ENCODE data around the gene ERC1. TPM values are rescaled to one million over a fixed set of nuclear protein-coding genes. Genes with fewer than 3 reads are reported as not detected.

The ERC1 gene
- polyA plus RNA-seq, 1 donor from 2014 or later, result 7.1 TPM

DNA sequence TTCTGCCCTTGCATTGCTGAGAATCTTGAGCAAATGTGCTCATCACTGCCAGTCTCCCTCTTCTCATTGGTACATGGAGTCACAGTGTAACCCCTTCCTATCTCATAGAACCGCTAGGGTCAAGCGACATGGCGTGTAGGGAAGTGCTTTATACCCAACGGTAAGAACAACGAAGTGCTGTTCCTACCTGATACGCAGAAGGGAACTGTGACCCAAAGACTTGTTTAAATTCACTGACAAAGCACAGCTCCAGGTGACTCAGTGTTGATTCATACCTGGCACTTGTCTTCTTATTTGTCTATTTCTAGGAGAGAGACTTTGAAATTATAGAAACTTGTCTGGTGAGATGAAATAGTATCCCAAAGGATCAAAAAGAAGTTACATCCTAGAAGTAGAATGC is 549.7 kb downstream of the ERC1 start:
- no peaks in the 10 kb centered on the region for H3K9me3 ChIP-seq (ENCODE audit: low read length)
- H3K27me3 ChIP-seq (ENCODE audit: insufficient read depth, low read depth, low read length), result no peaks in the 10 kb centered on the region
- H3K4me3 ChIP-seq (ENCODE audit: low read length), result no peak overlapping the region
- no peaks in the 10 kb centered on the region for H4K20me1 ChIP-seq (ENCODE audit: insufficient read depth)
- H3K36me3 ChIP-seq (ENCODE audit: insufficient read depth, low read length), result no peaks in the 10 kb centered on the region
- H3K79me2 ChIP-seq (replicated peaks; ENCODE audit: insufficient read depth, low read length), result peaks cover 97% of the 10 kb centered on the region
- no peak overlapping the region for H3K27ac ChIP-seq (ENCODE audit: low read length)
- H3K9ac ChIP-seq (ENCODE audit: low read length), result no peak overlapping the region
- no peak for TF ChIP-seq EZH2 (IDR thresholded peaks at IDR 0.05; ENCODE audit: borderline replicate concordance, insufficient read depth, low read length, poor library complexity, severe bottlenecking)
- TF ChIP-seq TAF1 (IDR thresholded peaks at IDR 0.05; ENCODE audit: low read depth), result no peak
- TF ChIP-seq SMC3 (conservative IDR thresholded peaks at IDR 0.05; ENCODE audit: poor library complexity), result no peak
- no peak for TF ChIP-seq MXI1 (conservative IDR thresholded peaks at IDR 0.05; ENCODE audit: poor library complexity, severe bottlenecking)
- no peak for TF ChIP-seq POLR2AphosphoS5 (IDR thresholded peaks at IDR 0.05)
- TF ChIP-seq, protein P1, sequence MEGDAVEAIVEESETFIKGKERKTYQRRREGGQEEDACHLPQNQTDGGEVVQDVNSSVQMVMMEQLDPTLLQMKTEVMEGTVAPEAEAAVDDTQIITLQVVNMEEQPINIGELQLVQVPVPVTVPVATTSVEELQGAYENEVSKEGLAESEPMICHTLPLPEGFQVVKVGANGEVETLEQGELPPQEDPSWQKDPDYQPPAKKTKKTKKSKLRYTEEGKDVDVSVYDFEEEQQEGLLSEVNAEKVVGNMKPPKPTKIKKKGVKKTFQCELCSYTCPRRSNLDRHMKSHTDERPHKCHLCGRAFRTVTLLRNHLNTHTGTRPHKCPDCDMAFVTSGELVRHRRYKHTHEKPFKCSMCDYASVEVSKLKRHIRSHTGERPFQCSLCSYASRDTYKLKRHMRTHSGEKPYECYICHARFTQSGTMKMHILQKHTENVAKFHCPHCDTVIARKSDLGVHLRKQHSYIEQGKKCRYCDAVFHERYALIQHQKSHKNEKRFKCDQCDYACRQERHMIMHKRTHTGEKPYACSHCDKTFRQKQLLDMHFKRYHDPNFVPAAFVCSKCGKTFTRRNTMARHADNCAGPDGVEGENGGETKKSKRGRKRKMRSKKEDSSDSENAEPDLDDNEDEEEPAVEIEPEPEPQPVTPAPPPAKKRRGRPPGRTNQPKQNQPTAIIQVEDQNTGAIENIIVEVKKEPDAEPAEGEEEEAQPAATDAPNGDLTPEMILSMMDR (IDR thresholded peaks at IDR 0.05; ENCODE audit: poor library complexity, severe bottlenecking), result no peak
- TF ChIP-seq EP300 (conservative IDR thresholded peaks at IDR 0.05; ENCODE audit: poor library complexity, severe bottlenecking), result no peak
- TF ChIP-seq, protein P2, sequence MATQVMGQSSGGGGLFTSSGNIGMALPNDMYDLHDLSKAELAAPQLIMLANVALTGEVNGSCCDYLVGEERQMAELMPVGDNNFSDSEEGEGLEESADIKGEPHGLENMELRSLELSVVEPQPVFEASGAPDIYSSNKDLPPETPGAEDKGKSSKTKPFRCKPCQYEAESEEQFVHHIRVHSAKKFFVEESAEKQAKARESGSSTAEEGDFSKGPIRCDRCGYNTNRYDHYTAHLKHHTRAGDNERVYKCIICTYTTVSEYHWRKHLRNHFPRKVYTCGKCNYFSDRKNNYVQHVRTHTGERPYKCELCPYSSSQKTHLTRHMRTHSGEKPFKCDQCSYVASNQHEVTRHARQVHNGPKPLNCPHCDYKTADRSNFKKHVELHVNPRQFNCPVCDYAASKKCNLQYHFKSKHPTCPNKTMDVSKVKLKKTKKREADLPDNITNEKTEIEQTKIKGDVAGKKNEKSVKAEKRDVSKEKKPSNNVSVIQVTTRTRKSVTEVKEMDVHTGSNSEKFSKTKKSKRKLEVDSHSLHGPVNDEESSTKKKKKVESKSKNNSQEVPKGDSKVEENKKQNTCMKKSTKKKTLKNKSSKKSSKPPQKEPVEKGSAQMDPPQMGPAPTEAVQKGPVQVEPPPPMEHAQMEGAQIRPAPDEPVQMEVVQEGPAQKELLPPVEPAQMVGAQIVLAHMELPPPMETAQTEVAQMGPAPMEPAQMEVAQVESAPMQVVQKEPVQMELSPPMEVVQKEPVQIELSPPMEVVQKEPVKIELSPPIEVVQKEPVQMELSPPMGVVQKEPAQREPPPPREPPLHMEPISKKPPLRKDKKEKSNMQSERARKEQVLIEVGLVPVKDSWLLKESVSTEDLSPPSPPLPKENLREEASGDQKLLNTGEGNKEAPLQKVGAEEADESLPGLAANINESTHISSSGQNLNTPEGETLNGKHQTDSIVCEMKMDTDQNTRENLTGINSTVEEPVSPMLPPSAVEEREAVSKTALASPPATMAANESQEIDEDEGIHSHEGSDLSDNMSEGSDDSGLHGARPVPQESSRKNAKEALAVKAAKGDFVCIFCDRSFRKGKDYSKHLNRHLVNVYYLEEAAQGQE (IDR thresholded peaks at IDR 0.05; ENCODE audit: borderline replicate concordance), result no peak
- no peak for TF ChIP-seq RAD21 (conservative IDR thresholded peaks at IDR 0.05)
- no peak overlapping the region for H2AFZ ChIP-seq (ENCODE audit: low read depth, low read length)
- H3K9me2 ChIP-seq (ENCODE audit: insufficient read depth, low read length), result no peaks in the 10 kb centered on the region
- no peaks in the 10 kb centered on the region for H3F3A ChIP-seq (ENCODE audit: insufficient read depth, low read length, poor library complexity, severe bottlenecking)
- no peak overlapping the region for H3K4me2 ChIP-seq (ENCODE audit: low read length)

DNA sequence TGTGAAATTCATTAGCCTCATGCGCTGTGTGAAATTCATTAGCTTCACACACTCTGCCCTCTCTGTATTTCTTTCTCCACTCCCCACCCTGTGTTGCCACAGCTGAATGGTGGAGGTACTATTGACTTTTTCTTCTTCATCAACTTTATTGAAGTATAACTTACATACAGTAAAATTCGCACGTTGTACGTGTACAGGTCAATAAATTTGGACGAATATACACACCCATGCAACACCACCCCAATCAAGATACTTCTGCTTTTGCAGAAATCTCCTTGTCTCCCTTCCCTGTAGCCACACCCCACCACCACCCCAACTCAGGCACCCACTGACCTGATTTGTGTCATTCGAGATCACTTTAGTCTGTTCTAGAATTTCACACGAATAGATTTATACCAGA is 551.6 kb downstream of the ERC1 start:
- H2AFZ ChIP-seq (ENCODE audit: low read depth, low read length), result no peak overlapping the region
- peaks cover 95% of the 10 kb centered on the region for H3K79me2 ChIP-seq (replicated peaks; ENCODE audit: insufficient read depth, low read length)
- TF ChIP-seq SMC3 (conservative IDR thresholded peaks at IDR 0.05; ENCODE audit: poor library complexity) (no peak), EP300 (conservative IDR thresholded peaks at IDR 0.05; ENCODE audit: poor library complexity, severe bottlenecking) (no peak), RAD21 (conservative IDR thresholded peaks at IDR 0.05) (no peak), TAF1 (IDR thresholded peaks at IDR 0.05; ENCODE audit: low read depth) (no peak), MXI1 (conservative IDR thresholded peaks at IDR 0.05; ENCODE audit: poor library complexity, severe bottlenecking) (no peak), POLR2AphosphoS5 (IDR thresholded peaks at IDR 0.05) (no peak), EZH2 (IDR thresholded peaks at IDR 0.05; ENCODE audit: borderline replicate concordance, insufficient read depth, low read length, poor library complexity, severe bottlenecking) (no peak)
- TF ChIP-seq, protein P2 (IDR thresholded peaks at IDR 0.05; ENCODE audit: borderline replicate concordance), result no peak
- no peak overlapping the region for H3K4me2 ChIP-seq (ENCODE audit: low read length)
- no peaks in the 10 kb centered on the region for H3K27me3 ChIP-seq (ENCODE audit: insufficient read depth, low read depth, low read length)
- no peaks in the 10 kb centered on the region for H3F3A ChIP-seq (ENCODE audit: insufficient read depth, low read length, poor library complexity, severe bottlenecking)
- H3K27ac ChIP-seq (ENCODE audit: low read length), result no peak overlapping the region
- H3K9me3 ChIP-seq (ENCODE audit: low read length), result peaks cover 7% of the 10 kb centered on the region
- no peak overlapping the region for H3K9ac ChIP-seq (ENCODE audit: low read length)
- no peaks in the 10 kb centered on the region for H3K36me3 ChIP-seq (ENCODE audit: insufficient read depth, low read length)
- H3K4me3 ChIP-seq (ENCODE audit: low read length), result no peak overlapping the region
- no peaks in the 10 kb centered on the region for H4K20me1 ChIP-seq (ENCODE audit: insufficient read depth)
- no peaks in the 10 kb centered on the region for H3K9me2 ChIP-seq (ENCODE audit: insufficient read depth, low read length)

All from neural cell (in vitro differentiated cells).